K562 (cell line): ENCODE results near the gene ZNF775.

Source experiments
- EP300 ChIP-seq: IDR thresholded peaks from 2 replicates; pipeline ENCODE4 v1.6.1; 2012; ENCODE audit warnings: low read length, improper control_type of control experiment
- POLR2A ChIP-seq: fragments of 450-650 bp; conservative IDR thresholded peaks from 2 replicates; pipeline ENCODE4 v1.6.1; 2016
- ZNF232 ChIP-seq: sonication (generic); formaldehyde crosslinking; IDR thresholded peaks from 2 replicates; pipeline ENCODE4 v1.8.0; 2022; ENCODE audit warnings: mild to moderate bottlenecking, missing genetic modification reagents
- ZNF445 ChIP-seq: fragments of 250-450 bp; sonication (Bioruptor Pico); IDR thresholded peaks from 2 replicates; pipeline ENCODE4 v1.4.0; 2020; ENCODE audit warnings: low read depth, mild to moderate bottlenecking, moderate library complexity

DNA sequence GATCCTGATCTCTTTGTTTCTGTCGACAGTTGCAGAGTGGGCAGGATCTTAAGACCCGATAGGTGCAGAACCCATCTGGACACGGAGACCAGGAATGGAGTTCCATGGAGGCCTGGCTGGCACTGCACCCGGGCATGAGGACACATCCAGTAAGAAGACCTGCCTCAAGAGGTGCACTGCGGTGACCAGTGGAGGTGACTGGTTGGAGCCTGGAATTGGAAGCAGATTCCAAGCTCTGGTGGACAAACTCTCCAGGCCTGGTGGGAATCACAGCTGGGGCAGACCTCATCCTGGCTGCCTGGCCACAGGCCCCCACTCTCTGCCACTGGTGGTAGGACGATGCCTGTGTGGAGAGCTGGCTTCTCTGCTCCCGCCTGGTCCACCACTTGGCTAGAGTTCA lies 31.0 kb downstream of the ZNF775 start:
- TF ChIP-seq POLR2A (no peak), EP300 (no peak), ZNF232 (CRISPR knock-in tag) (no peak), ZNF445 (CRISPR knock-in tag) (no peak)
